ENCODE data around the gene LGR4. TPM values are rescaled to one million over a fixed set of nuclear protein-coding genes. Genes with fewer than 3 reads are reported as not detected.

The LGR4 gene
- total RNA-seq, 2 experiments from 2014 or later: 0.06 to 1.2 TPM

DNA sequence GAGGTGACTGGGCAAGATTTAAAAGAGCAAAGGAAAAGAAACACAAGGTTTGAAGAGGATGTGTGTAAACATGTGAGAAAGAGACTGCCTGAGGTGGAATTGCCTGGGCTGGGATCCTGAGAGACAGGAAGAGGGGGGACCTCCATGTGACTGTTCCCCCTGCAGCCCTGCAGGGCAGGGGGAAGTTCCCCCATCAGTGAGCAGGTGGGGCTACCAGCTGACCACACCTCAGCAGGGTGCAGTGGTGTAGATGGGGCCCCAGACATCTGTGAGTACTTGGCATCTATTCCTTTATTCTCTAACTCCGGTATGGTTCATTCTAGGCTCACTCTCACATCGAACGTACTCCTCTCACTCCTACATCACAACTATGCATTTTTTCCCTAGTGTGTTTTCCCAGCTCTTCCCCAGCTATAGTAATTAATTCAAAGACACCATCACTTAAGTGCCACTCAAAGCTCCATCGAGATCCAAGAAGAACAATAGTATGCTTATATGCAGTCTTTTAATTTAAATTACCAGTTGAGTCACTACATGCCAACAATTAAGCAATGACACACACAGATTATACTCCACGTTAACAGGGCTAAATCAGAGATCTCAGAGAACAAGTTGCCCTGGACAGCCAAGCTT is 42.7 kb downstream of the LGR4 start:
- Histone ChIP-seq H3K9me3 (ENCODE audit: low read length) (no peaks in the 10 kb centered on the region), H3K79me2 (ENCODE audit: insufficient read depth, low read depth, low read length) (no peaks in the 10 kb centered on the region), H3K4me3 (ENCODE audit: low read depth, low read length, poor library complexity, severe bottlenecking) (no peak overlapping the region), H4K20me1 (ENCODE audit: insufficient read depth, low read length) (no peaks in the 10 kb centered on the region), H3K36me3 (ENCODE audit: insufficient read depth, low read length) (no peaks in the 10 kb centered on the region), H3K4me2 (ENCODE audit: low read length) (no peak overlapping the region), H3K27ac (ENCODE audit: low read depth, low read length, poor library complexity, severe bottlenecking) (no peak overlapping the region), H3K4me1 (ENCODE audit: insufficient read depth, low read length, poor library complexity, severe bottlenecking) (no peaks in the 10 kb centered on the region), H3K9me2 (ENCODE audit: insufficient read depth, low read length) (no peaks in the 10 kb centered on the region), H2AFZ (ENCODE audit: low read length) (no peak overlapping the region)
- ChIA-PET CTCF (ENCODE audit: unreplicated experiment) (no interaction called here), POLR2A (interaction anchor here (0.7 kb wide), 1 partner anchor 1521 kb away, joined by 3 read pairs; no protein-coding TSS in a partner anchor)
- no TSS peak for BruUV-seq (replicated peaks)
- DNase-seq (ENCODE audit: low spot score): no peak
- no peak for TF ChIP-seq EZH2phosphoT487 (IDR thresholded peaks at IDR 0.05; ENCODE audit: borderline replicate concordance, low read depth, low read length)
- no peak for TF ChIP-seq CTCF (conservative IDR thresholded peaks at IDR 0.05; ENCODE audit: low read length)
- intact Hi-C loops (cut with micrococcal nuclease; ENCODE audit: unreplicated experiment): no loop called here

GRCh38 chr11:27427183-27427980 is 45.2 kb downstream of the LGR4 start:
- H3K4me3 ChIP-seq (ENCODE audit: low read depth, low read length, poor library complexity, severe bottlenecking): no peak overlapping the region
- H3K79me2 ChIP-seq (ENCODE audit: insufficient read depth, low read depth, low read length): no peaks in the 10 kb centered on the region
- H2AFZ ChIP-seq (ENCODE audit: low read length): no peak overlapping the region
- H4K20me1 ChIP-seq (ENCODE audit: insufficient read depth, low read length): no peaks in the 10 kb centered on the region
- no peak for DNase-seq (ENCODE audit: low spot score)
- H3K4me2 ChIP-seq (ENCODE audit: low read length): no peak overlapping the region
- H3K27ac ChIP-seq (ENCODE audit: low read depth, low read length, poor library complexity, severe bottlenecking): no peak overlapping the region
- no TSS peak for BruUV-seq (replicated peaks)
- H3K9me3 ChIP-seq (ENCODE audit: low read length): no peaks in the 10 kb centered on the region
- no peak for TF ChIP-seq EZH2phosphoT487 (IDR thresholded peaks at IDR 0.05; ENCODE audit: borderline replicate concordance, low read depth, low read length)
- no peak for TF ChIP-seq CTCF (conservative IDR thresholded peaks at IDR 0.05; ENCODE audit: low read length)
- CTCF ChIA-PET (ENCODE audit: unreplicated experiment): no interaction called here
- no peaks in the 10 kb centered on the region for H3K36me3 ChIP-seq (ENCODE audit: insufficient read depth, low read length)
- no peaks in the 10 kb centered on the region for H3K9me2 ChIP-seq (ENCODE audit: insufficient read depth, low read length)
- intact Hi-C loops (cut with micrococcal nuclease; ENCODE audit: unreplicated experiment): no loop called here
- POLR2A ChIA-PET: interaction anchor here (0.6 kb wide), 1 partner anchor 1341 kb away, joined by 3 read pairs; no protein-coding TSS in a partner anchor
- no peaks in the 10 kb centered on the region for H3K4me1 ChIP-seq (ENCODE audit: insufficient read depth, low read length, poor library complexity, severe bottlenecking)

GRCh38 chr11:27425814-27426213 is 46.8 kb downstream of the LGR4 start:
- intact Hi-C loops (cut with micrococcal nuclease; ENCODE audit: unreplicated experiment): no loop called here
- POLR2A ChIA-PET: no interaction called here
- Histone ChIP-seq H2AFZ (ENCODE audit: low read length) (no peak overlapping the region), H3K4me2 (ENCODE audit: low read length) (no peak overlapping the region), H3K79me2 (ENCODE audit: insufficient read depth, low read depth, low read length) (no peaks in the 10 kb centered on the region), H3K4me1 (ENCODE audit: insufficient read depth, low read length, poor library complexity, severe bottlenecking) (no peaks in the 10 kb centered on the region), H3K9me3 (ENCODE audit: low read length) (no peaks in the 10 kb centered on the region), H3K9me2 (ENCODE audit: insufficient read depth, low read length) (no peaks in the 10 kb centered on the region), H3K36me3 (ENCODE audit: insufficient read depth, low read length) (no peaks in the 10 kb centered on the region), H4K20me1 (ENCODE audit: insufficient read depth, low read length) (no peaks in the 10 kb centered on the region), H3K27ac (ENCODE audit: low read depth, low read length, poor library complexity, severe bottlenecking) (no peak overlapping the region), H3K4me3 (ENCODE audit: low read depth, low read length, poor library complexity, severe bottlenecking) (no peak overlapping the region)
- CTCF ChIA-PET (ENCODE audit: unreplicated experiment): no interaction called here
- DNase-seq (ENCODE audit: low spot score): no peak
- BruUV-seq (replicated peaks): no TSS peak
- TF ChIP-seq CTCF (conservative IDR thresholded peaks at IDR 0.05; ENCODE audit: low read length): no peak
- no peak for TF ChIP-seq EZH2phosphoT487 (IDR thresholded peaks at IDR 0.05; ENCODE audit: borderline replicate concordance, low read depth, low read length)

All from OCI-LY7 (cell line).